Neuron (in vitro differentiated cells): ENCODE results near the gene LRTM2.

ENCODE experiments used
- H2AFZ ChIP-seq: one replicate; pipeline ENCODE4 v1.6.1; 2013; ENCODE audit warnings: low read depth, mild to moderate bottlenecking, inconsistent platforms, low read length, moderate library complexity
- H3K27me3 ChIP-seq: one replicate; pipeline ENCODE4 v1.6.1; 2013; ENCODE audit warnings: low read length; ENCODE audit not compliant: insufficient read depth
- H3K36me3 ChIP-seq: one replicate; pipeline ENCODE4 v1.6.1; 2013; ENCODE audit warnings: low read length; ENCODE audit not compliant: insufficient read depth
- H3K4me1 ChIP-seq: one replicate; pipeline ENCODE4 v1.6.1; 2013; ENCODE audit warnings: low read length; ENCODE audit not compliant: insufficient read depth
- H3K4me3 ChIP-seq: 2 replicates; pipeline ENCODE4 v1.5.1; 2013; ENCODE audit warnings: mild to moderate bottlenecking, low read length, moderate library complexity
- H3K9me3 ChIP-seq: one replicate; pipeline ENCODE4 v1.6.1; 2013; ENCODE audit warnings: low read length

The LRTM2 gene

GRCh38 chr12:1877169-1877878 is 57.0 kb downstream of the LRTM2 start:
- no peaks in the 10 kb centered on the region for H3K9me3 ChIP-seq
- no peaks in the 10 kb centered on the region for H3K27me3 ChIP-seq
- H3K4me1 ChIP-seq = no peaks in the 10 kb centered on the region
- H3K4me3 ChIP-seq = no peak overlapping the region
- H2AFZ ChIP-seq = no peak overlapping the region
- no peaks in the 10 kb centered on the region for H3K36me3 ChIP-seq

DNA sequence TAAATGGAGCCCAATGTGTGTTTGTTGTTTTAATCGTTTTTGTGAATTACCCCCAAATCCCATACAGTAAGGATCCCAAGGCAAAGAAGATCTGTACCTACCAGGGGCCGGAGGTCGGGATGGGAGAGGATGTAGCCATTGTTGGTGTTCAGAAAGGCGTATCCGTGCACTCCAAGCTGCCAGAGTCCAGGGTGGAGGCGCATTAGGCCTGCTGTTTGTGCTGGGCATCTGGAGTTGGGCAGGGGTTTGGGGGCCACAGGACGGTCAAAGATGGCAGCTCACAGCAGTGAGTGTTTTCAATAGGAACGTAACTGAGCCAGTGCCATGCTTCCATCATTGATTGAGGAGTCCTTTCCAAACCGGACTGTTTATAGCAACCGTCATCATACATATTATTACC is 57.8 kb downstream of the LRTM2 start:
- no peaks in the 10 kb centered on the region for H3K9me3 ChIP-seq
- no peaks in the 10 kb centered on the region for H3K27me3 ChIP-seq
- no peaks in the 10 kb centered on the region for H3K4me1 ChIP-seq

GRCh38 chr12:1878695-1879094 is 58.3 kb downstream of the LRTM2 start:
- no peak overlapping the region for H2AFZ ChIP-seq
- H3K27me3 ChIP-seq = no peaks in the 10 kb centered on the region
- no peaks in the 10 kb centered on the region for H3K9me3 ChIP-seq
- no peak overlapping the region for H3K4me3 ChIP-seq
- no peaks in the 10 kb centered on the region for H3K4me1 ChIP-seq
- no peaks in the 10 kb centered on the region for H3K36me3 ChIP-seq

More for the DNA sequence above, 57.8 kb downstream of the LRTM2 start:
- H3K36me3 ChIP-seq = no peaks in the 10 kb centered on the region
- no peak overlapping the region for H2AFZ ChIP-seq
- no peak overlapping the region for H3K4me3 ChIP-seq

- H3K4me3 ChIP-seq = no peak overlapping the region
- no peaks in the 10 kb centered on the region for H3K36me3 ChIP-seq
- H2AFZ ChIP-seq = no peak overlapping the region
- H3K27me3 ChIP-seq = peaks cover 3% of the 10 kb centered on the region
- no peaks in the 10 kb centered on the region for H3K9me3 ChIP-seq
- H3K4me1 ChIP-seq = no peaks in the 10 kb centered on the region
Measured at GRCh38 chr12:1879633-1880032, 59.3 kb downstream of the LRTM2 start.

DNA sequence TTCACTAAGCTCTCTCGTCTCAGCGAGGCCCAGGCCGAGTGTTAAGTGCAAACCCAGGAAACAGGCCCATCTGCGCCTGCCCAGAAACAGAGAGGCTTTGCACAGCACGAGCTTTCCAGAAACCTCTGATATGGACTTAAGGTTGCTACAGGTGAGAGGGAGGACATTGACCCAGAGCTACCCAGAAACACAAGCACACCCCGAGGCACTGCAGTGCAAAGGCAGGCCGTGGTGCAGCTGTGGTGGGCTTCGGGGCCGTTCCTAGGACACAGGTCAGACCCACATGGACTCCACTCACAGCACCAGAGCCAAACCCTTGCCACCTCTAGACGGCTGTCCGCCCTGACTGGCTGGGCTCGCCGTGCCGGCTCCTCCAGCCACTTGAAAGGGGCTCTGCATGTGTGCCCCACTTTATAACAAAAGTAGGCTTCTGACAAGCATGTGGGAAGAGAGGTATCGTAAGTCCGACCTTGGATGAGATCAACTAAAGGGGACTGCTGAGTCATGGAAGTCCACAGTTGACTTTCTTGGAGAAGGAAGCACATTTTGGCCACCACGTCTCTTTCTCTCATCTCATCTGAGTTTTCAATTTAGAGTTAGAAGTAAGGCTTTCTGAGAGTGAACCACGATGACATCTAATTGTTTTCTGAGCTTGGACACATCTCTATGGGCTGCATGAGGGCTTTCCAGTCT is 59.9 kb downstream of the LRTM2 start:
- Histone ChIP-seq H3K9me3 (no peaks in the 10 kb centered on the region), H2AFZ (no peak overlapping the region), H3K27me3 (peaks cover 3% of the 10 kb centered on the region), H3K36me3 (no peaks in the 10 kb centered on the region), H3K4me3 (no peak overlapping the region), H3K4me1 (no peaks in the 10 kb centered on the region)

GRCh38 chr12:1880876-1881275 is 60.5 kb downstream of the LRTM2 start:
- Histone ChIP-seq H3K4me1 (no peaks in the 10 kb centered on the region), H3K36me3 (no peaks in the 10 kb centered on the region), H2AFZ (no peak overlapping the region), H3K4me3 (no peak overlapping the region), H3K9me3 (no peaks in the 10 kb centered on the region), H3K27me3 (peaks cover 3% of the 10 kb centered on the region)

GRCh38 chr12:1881301-1881700 is 60.9 kb downstream of the LRTM2 start:
- Histone ChIP-seq H3K4me3 (no peak overlapping the region), H2AFZ (no peak overlapping the region), H3K27me3 (peaks cover 3% of the 10 kb centered on the region), H3K36me3 (no peaks in the 10 kb centered on the region), H3K4me1 (no peaks in the 10 kb centered on the region), H3K9me3 (no peaks in the 10 kb centered on the region)

DNA sequence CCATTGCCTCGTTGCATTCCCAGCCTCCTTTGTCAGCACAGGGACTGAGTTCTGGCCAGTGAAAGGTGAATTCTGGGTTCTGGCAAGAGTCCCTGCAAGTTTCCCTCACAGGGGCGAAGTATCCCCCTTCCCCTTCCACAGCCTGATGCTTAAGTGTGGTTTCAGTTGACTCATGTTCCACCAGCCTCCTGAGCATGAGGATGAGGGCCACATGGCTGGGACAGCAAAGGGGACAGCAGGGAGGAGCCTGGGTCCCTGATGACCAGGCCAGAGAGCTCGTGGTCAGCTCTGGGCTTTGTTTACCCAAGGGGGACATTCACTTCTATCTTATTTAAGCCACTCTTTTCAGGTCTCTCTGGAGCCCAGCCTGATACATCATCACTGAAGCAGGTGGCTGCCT is 61.6 kb downstream of the LRTM2 start:
- no peaks in the 10 kb centered on the region for H3K9me3 ChIP-seq
- peaks cover 3% of the 10 kb centered on the region for H3K27me3 ChIP-seq
- H2AFZ ChIP-seq = no peak overlapping the region
- no peaks in the 10 kb centered on the region for H3K4me1 ChIP-seq
- H3K36me3 ChIP-seq = no peaks in the 10 kb centered on the region
- H3K4me3 ChIP-seq = no peak overlapping the region

DNA sequence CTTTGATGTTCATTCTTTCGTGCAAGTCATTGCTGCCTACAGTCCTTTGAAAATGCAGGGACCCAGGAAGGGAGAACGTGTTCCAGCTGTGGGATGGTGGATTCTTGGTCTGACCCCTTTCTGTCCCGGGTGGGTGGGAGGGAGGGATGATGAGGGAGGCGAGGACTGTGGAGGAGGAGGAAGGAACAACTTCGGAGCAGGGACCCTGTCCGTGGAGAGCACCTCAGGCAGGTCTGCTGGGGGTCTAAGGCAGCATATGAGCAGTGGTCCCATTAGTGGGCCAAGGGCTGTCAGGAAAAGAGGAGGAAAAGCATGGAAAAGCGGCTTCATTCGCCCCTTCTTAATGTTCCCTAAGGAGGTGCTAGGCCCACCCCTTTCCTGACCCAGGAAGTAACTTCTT is 62.0 kb downstream of the LRTM2 start:
- H3K4me1 ChIP-seq = no peaks in the 10 kb centered on the region
- no peak overlapping the region for H3K4me3 ChIP-seq
- no peaks in the 10 kb centered on the region for H3K36me3 ChIP-seq
- no peak overlapping the region for H2AFZ ChIP-seq
- no peaks in the 10 kb centered on the region for H3K9me3 ChIP-seq
- peaks cover 3% of the 10 kb centered on the region for H3K27me3 ChIP-seq

DNA sequence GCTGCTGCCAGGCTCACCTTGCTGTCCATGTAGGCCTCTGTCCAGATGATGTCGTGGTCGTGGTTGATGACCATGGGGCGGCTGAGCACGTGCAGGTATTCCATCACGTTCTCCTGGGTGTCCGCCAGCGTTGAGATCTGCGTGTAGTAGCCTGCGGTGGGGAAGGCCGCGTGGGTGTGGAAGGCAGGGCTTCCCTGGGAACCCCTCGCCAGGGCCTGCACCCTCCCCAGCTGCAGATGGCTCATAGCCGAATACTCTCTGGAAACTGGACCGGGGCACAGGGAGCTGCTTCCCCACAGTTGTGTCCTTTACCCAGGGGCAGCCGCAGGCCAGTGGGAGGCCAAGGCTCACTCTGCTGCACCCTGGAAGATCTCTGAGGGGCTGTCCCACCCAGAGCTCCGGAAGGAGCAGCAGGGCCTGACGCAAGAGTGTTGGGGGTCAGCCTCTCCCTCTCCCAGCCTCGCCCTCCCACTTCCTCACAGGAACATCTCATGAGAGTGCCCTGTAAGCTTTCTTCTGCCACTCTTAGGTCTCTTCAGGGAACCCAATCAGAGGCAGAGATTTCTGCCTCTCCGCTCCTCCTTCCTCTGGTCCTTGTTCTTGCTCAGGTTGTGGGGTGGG is 62.6 kb downstream of the LRTM2 start:
- Histone ChIP-seq H3K9me3 (no peaks in the 10 kb centered on the region), H2AFZ (no peak overlapping the region), H3K27me3 (peaks cover 3% of the 10 kb centered on the region), H3K4me1 (no peaks in the 10 kb centered on the region), H3K4me3 (no peak overlapping the region), H3K36me3 (no peaks in the 10 kb centered on the region)

- Histone ChIP-seq H3K9me3 (no peaks in the 10 kb centered on the region), H3K4me1 (no peaks in the 10 kb centered on the region), H3K4me3 (no peak overlapping the region), H2AFZ (no peak overlapping the region), H3K27me3 (peaks cover 5% of the 10 kb centered on the region), H3K36me3 (no peaks in the 10 kb centered on the region)
Measured at GRCh38 chr12:1883513-1883912, 63.1 kb downstream of the LRTM2 start.

DNA sequence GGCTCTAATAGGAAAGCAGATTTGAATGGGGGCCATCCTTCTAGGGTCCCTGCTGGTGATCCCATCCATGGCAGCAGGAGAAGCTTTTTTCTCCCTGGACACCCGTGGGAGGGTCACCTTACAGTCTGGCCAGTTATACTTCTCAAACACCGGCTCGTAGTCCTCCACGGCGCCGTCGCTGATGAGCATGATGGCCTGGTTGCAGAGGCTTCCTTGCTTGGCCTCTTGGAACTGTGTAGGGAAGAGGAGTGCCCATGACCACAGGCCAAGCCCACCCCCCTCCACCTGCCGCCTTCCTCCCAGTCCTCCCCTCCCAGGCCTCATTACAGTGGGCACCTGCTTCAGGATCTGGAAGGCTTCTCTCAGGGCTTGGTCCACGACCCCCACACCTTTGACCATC is 64.3 kb downstream of the LRTM2 start:
- no peaks in the 10 kb centered on the region for H3K4me1 ChIP-seq
- no peaks in the 10 kb centered on the region for H3K9me3 ChIP-seq
- H3K36me3 ChIP-seq = no peaks in the 10 kb centered on the region
- no peak overlapping the region for H2AFZ ChIP-seq
- H3K27me3 ChIP-seq = peaks cover 5% of the 10 kb centered on the region
- no peak overlapping the region for H3K4me3 ChIP-seq

DNA sequence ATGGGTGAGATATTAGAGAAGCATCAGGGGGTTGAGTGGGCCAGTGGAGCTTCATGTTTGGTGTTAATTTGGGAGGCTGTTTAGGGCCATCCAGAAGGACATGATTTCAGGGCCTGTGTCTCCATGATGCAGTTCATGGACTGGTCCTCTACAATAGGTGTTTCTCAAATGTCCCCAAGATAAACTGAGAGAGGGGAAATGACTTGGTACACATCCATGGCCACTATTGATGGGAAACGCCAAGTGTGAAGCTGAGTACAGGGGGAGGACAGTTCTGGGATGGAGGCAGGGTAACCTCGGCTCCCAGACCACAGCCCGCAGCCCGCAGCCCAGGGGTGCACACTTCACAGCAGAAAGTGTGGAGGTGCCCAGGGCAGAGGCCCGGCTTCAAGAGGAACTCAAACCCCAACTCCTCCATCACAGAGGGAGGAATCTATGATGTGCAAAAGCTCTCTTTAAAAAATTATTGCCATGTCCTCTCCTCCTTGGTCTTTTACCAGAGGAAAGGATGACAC is 64.8 kb downstream of the LRTM2 start:
- H3K27me3 ChIP-seq = peaks cover 5% of the 10 kb centered on the region
- no peaks in the 10 kb centered on the region for H3K9me3 ChIP-seq
- H3K36me3 ChIP-seq = no peaks in the 10 kb centered on the region
- no peak overlapping the region for H3K4me3 ChIP-seq
- H3K4me1 ChIP-seq = no peaks in the 10 kb centered on the region
- no peak overlapping the region for H2AFZ ChIP-seq
